NCI-H1105 (cell line): ENCODE data around the gene COX7A1.
A peak's percentile ranks its signal among the peaks of the same experiment; 100 is the strongest.
"Not testable (repeated sequence)": the region's sequence is repeated elsewhere in the genome, so short reads cannot be mapped to it uniquely, and the experiment has no call there.

Source experiments
- DNase-seq: peaks from one replicate; lab custom pipeline; 2025; lab: John Stamatoyannopoulos, UW

COX7A1 gene

DNA sequence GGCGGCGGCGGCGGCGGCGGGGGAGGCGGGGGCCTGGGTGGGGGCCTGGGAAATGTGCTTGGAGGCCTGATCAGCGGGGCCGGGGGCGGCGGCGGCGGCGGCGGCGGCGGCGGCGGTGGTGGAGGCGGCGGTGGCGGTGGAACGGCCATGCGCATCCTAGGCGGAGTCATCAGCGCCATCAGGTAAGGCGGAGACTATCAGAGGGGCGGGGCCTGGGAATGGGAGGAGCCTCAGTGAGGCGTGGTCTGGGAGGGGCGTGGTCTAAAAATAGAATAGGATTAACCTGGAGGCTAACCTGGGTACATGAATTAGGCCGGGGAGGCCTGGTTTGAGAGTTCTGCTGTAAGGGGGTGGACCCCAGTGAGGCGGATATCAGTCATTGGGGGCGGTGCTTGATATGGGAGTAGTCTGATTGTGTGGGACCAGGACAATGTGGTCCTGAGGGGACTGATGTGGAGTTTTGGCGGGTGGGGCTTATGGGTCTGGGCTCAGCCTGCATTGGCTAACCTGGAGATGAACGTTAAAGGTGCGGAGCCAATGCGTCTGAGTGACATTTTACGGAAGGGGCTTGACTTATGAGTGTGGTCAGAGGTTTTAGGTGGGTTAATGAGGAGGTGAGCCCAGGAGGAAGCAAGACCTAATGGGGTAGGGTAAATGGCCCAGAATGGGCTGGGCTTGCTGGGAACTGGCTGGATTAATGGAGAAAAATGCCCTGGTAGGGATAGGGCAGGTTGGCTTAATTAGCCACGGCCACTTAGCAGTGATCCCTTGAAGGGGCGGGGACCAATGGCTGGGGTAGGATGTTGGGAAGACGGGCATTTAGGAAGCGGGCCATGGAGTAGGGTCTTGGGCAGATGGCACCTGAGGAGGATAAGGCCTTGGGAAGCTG is 11.0 kb downstream of the COX7A1 start:
- DNase-seq = peak; percentile 73

- peak; percentile 68 for DNase-seq
Observed at GRCh38 chr19:36140304-36141038, 11.8 kb downstream of the COX7A1 start.

DNA sequence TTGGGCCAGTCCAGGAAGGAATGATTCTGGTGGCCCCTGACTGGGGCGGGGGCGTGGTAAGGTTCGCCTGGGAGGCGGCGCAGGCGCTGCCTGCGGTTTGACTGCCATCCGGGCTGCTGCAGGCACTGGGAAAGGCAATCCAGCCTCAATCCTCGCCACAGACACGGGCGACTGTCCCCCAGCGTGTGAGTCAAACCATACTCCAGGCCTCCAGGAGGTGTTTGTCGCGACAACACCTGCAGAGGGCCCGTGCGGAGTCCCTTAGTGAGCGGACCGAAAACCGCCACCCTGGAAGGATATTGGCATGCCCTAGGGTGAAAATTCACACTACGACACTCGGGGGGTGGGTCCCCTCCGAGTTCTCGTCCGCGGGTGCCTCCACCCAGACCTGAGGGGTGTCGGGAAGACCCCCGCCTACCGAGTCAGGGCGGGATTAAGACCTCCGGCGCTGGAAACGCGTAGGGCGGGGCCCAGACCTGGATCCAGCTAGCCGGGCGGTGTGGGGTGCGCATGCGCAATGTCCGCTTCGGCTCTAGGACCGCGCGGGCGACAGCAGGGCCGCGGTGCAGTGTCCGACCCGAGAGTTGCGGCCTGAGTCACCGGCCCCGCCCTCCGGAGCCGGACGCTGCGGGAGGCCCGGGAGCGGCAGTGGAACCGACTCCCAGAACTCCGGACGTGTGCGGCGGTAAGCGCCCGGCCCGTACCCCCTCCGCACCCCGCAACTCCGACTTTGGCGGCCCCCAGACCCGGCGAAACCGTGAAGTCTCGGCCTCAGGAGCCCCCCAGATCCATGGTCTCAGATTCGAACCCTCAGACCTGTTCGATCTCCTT is 12.6 kb downstream of the COX7A1 start, which contains the start of gene CAPNS1:
Gene CAPNS1, plus strand, starts transcription at position 594 of the 831 bp plus-strand sequence. CDS start 946 bp downstream, outside the sequence.
- peak; percentile 95 for DNase-seq

- no peak for DNase-seq
Observed at GRCh38 chr19:36139120-36139472, 13.2 kb downstream of the COX7A1 start.

DNA sequence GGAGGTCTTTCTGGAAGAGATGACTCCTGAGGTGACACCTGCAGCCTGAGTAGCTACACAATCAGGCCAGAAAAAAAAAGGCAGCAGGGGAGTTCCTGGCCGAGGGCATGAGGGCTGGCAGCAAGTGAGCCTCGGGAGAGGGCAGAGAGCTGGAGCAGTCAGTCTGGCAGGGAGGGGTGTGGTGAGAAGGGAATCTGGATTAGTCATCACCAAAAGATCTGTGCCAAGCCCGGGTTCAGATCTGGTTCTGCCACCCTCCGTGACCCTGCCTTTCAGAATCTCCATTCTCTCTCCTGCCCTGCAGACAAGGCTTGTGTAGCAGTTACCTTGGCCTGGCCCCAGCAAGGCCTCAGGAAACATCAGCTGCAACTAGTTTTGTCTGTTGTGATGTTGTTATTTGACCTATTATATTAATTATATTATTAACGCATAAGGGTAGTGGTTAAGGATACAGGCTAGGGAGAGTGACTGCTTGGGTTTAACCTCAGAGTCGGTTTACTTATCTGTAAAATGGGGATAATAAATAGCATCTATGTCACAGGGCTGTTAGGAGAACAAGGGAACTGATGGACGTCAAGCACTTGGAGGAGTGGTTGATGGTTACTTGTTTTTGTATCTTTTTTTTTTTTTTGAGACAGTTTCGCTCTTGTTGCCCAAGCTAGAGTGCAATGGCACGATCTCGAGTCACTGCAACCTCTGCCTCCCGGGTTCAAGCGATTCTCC is 15.1 kb downstream of the COX7A1 start:
- no peak for DNase-seq

DNA sequence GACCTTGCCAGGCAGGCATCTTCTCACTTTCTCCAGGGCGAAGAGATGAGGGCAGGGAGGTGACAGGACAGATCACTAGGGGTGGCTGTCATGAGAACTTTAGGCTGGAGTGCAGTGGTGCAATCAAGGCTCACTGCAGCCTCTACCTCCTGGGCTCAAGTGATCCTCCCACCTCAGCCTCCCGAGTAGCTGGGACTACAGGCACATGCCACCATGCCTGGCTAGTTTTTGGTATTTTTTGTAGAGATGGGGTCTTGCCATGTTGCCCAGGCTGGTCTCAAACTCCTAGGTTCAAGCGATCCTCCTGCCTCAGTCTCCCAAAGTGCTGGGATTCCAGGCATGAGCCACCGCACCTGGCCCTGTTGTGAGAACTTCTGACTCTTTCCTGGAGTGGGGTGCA is 17.4 kb downstream of the COX7A1 start:
- DNase-seq = not testable (repeated sequence)

DNA sequence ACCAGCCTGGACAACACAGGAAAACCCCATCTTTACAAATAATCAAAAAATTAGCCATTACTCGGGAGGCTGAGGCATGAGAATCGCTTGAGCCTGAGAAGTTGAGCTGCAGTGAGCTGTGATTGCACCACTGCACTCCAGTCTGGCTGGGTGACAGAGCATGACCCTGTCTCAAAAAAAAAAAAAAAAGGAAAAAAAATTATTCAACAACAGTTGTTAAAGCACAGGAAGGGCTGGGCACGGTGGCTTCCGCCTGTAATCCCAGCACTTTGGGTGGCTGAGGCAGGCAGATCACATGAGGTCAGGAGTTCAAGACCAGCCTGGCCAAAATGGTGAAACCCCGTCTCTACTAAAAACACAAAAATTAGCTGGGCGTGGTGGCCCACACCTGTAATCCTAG is 21.0 kb downstream of the COX7A1 start:
- DNase-seq = not testable (repeated sequence)

GRCh38 chr19:36128392-36128736 is 23.9 kb downstream of the COX7A1 start:
- DNase-seq = no peak

- DNase-seq = no peak
Observed at GRCh38 chr19:36125557-36125956, 26.7 kb downstream of the COX7A1 start.

- no peak for DNase-seq
Observed at GRCh38 chr19:36121486-36122124, 30.6 kb downstream of the COX7A1 start.

GRCh38 chr19:36120984-36121358 is 31.3 kb downstream of the COX7A1 start:
- no peak for DNase-seq

DNA sequence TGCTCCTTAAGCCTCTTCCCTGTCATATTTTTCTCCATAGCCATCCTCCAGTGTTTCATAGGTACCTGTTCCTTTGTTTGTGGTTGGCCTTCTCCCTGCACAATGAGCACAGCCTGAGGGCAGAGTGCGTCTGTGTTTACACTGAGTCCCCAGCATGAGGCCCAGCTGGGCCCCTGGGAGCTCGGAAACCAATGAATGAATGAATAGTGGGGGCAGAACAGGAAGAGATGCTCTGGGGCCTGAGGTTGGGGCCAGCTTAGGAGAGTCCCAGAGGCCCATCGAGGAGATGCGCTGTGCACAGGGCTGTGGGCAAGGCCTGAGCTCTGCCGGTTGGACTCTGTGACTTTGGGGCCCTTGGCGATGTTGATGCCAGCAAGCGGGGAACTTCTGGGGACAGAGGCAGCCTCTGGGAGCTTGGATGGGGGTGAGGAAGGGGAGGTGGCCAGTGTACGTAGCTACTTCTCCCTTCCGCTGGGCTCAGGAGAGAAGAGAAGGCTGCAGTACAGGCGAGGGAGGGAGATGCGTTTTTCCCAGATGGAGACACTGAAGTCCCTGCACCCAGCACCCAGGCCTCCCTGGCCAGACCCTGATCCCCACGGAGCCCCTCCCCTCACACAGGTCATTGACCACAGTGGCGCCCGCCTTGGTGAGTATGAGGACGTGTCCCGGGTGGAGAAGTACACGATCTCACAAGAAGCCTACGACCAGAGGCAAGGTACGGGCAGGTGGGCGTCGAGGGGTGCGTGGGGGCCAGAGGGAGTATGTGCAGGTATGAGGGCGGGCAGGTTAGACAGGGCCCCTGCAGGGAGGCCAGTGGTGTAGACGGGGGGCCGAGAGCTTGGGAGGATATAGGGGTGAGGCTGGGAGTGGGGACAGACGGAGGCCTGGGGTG is 31.9 kb downstream of the COX7A1 start:
- no peak for DNase-seq

DNA sequence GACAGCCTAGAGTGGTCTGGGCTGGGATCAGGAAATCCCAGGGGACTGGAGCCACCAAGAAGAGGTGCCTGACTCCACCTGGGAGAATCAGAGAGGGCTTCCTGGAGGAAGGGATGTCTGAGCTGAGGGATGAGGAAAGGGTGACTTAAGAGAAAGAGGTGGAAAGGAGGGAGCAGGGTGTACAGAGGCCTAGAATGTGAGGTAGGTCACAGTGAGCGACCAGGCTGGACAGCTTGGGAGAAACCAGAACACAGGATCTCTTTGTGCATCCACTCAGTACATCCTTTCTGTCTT is 36.0 kb downstream of the COX7A1 start:
- no peak for DNase-seq

DNA sequence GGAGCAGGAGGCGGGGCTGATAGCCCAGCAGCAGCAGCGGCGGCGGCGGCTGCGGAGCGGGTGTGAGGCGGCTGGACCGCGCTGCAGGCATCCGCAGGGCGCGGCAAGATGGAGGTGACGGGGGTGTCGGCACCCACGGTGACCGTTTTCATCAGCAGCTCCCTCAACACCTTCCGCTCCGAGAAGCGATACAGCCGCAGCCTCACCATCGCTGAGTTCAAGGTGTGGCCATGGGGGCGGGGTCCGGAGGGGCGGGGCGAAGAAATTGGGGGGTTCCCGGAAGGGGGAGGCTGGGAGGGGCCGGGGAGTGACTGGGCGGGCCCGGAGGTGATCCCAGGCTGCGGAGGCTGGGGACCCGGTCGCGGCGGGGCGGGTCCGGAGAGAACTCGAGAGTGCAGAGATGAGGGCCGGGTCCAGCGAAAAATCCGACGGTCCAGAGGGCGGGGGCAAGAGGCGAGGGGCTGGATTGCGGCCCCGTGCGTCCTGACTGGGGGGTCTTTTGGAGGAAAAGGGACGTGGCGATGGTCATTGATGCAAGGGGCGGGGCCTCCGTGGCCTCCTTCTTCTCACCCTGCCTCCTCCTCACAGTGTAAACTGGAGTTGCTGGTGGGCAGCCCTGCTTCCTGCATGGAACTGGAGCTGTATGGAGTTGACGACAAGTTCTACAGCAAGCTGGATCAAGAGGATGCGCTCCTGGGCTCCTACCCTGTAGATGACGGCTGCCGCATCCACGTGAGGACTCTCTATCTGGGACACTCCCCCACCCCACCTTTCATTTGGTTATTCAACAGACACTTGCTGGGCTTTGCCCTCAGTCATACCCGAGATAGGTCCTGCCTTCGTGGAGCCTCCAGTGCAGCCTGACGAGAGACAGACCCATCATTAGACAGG is 36.5 kb downstream of the COX7A1 start, which contains the start of gene TBCB:
Gene TBCB, plus strand, starts transcription at position 16 of the 891 bp plus-strand sequence. Its CDS starts 93 bp downstream, at position 109.
- peak; percentile 77 for DNase-seq

DNA sequence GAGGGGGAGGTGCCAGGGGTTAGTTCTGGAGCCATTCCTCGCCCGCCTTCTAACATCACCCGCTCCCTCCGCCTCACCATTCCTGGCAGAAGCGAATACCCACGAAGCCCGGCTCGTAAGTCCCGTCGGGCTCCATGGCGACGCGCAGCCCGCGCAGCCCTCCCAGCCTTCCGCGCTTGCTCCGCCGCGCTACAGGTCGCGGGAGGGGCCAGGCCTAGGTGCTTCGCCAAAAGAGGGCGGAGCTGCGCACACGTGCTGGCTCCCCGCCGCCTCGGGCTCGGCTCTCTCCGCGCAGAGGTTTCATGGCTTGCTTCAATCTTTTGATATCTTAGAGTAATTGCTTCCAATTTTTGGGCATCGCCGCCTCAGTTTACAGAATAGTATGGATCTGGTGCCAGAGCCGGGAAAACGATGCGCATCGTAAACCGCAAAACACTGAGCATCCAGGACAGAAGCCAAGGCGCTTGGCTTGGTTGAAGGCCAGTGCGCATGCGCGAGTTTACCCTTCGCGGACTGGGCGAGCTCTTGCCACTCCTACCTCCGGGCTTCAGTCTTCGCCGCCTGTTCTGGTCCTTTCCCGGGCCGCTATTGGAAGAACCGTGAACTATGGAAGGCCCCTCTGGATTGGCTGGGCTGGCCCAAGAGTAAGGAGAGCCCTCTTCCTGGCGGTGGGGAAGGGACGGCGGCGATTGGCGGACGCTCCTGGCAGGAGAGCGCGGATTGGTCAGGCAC is 37.4 kb downstream of the COX7A1 start, which contains the start of gene POLR2I:
Gene POLR2I, minus strand, starts transcription at position 155 of the 732 bp plus-strand sequence. Its CDS starts 19 bp downstream, at position 136.
- peak; percentile 99 for DNase-seq

GRCh38 chr19:36113894-36114720 is 38.1 kb downstream of the COX7A1 start:
- DNase-seq = peak; percentile 34

- DNase-seq = no peak
Observed at GRCh38 chr19:36113425-36113824, 38.8 kb downstream of the COX7A1 start.
